ENCODE results near the gene UBE2D3.

UBE2D3 gene

GRCh38 chr4:102850370-102850769, 23.0 kb upstream of the UBE2D3 start:
- no peak for TF ChIP-seq CTCF (IDR thresholded peaks at IDR 0.05; ENCODE audit: unreplicated experiment in 3 of 3)
- H3K27ac Mint-ChIP-seq, result no peak overlapping the region

DNA sequence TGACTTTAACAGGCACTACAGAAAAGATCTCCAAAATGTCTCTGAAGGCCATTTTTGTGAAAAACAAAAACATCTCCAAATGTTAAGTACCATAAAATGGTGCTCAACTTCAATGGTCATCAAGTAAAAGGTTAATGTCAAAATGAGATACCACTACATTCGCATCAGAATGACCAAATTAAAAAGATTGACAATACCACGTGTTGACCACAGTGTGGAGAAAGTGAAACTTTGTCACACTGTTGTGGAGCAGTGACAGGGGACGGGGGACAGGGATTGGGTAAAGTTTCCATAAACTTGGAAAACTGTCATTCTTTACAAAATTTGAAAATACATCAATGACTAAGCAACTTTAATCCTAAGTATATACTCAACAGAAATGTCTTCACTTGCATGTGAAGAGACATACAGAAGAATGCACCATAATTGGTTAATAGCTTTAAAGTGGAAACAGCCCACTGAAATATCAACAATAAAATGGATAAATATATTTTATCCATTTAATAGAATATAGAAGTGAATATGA, 22.3 kb upstream of the UBE2D3 start:
- H3K36me3 Mint-ChIP-seq (ENCODE audit: low read depth), result peaks cover 4% of the 10 kb centered on the region
- H3K27ac Mint-ChIP-seq, result no peak overlapping the region
- no peak overlapping the region for H3K4me3 Mint-ChIP-seq
- H3K27me3 Mint-ChIP-seq (ENCODE audit: low read depth), result no peaks in the 10 kb centered on the region
- H3K4me1 Mint-ChIP-seq, result no peaks in the 10 kb centered on the region
- no peaks in the 10 kb centered on the region for H3K9me3 Mint-ChIP-seq
- no peak for TF ChIP-seq CTCF (IDR thresholded peaks at IDR 0.05; ENCODE audit: unreplicated experiment in 3 of 3)

More at GRCh38 chr4:102850370-102850769, 23.0 kb upstream of the UBE2D3 start:
- Mint-ChIP-seq H3K4me1 (no peaks in the 10 kb centered on the region), H3K9me3 (no peaks in the 10 kb centered on the region), H3K4me3 (no peak overlapping the region), H3K27me3 (ENCODE audit: low read depth) (no peaks in the 10 kb centered on the region), H3K36me3 (ENCODE audit: low read depth) (peaks cover 4% of the 10 kb centered on the region)

DNA sequence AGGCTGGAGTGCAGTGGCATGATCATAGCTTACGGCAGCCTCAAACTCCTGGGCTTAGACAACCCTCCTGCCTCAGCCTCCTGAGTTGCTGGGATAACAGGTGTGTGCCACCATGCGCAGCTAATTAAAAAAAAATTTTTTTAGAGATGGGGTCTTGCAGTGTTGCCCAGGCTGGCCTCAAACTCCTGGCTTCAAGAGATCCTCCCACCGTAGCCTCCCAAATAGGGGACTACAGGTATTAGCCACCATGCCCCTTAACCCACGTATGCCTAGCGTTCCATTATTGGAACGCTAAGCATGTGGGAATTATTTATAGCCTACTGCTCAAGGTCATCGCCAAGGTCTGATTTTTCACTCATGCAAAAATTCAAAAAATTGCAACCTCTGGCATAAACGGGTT, 20.3 kb upstream of the UBE2D3 start:
- H3K27ac Mint-ChIP-seq, result no peak overlapping the region
- no peak for TF ChIP-seq CTCF (IDR thresholded peaks at IDR 0.05; ENCODE audit: unreplicated experiment in 3 of 3)
- no peaks in the 10 kb centered on the region for H3K9me3 Mint-ChIP-seq
- H3K27me3 Mint-ChIP-seq (ENCODE audit: low read depth), result no peaks in the 10 kb centered on the region
- peaks cover 4% of the 10 kb centered on the region for H3K36me3 Mint-ChIP-seq (ENCODE audit: low read depth)
- no peaks in the 10 kb centered on the region for H3K4me1 Mint-ChIP-seq
- no peak overlapping the region for H3K4me3 Mint-ChIP-seq

DNA sequence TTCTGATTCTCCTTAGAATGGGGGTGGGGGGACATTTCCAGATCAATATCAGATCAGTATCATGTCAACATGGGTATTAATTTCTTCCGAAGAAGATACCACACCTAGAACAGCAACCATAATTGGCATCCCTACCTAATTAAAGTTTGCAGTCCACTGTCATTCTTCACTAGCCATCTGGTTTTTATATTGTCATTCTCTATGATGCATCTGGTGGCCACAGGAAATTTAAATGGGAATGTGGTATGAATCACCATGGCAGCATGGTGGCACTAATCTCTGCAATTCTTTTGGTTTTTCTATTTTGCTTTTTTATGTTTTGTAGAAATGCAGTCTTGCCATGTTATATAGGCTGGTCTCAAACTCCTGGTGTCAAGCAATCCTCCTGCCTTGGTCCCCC, 16.6 kb upstream of the UBE2D3 start:
- Mint-ChIP-seq H3K4me3 (no peak overlapping the region), H3K27me3 (ENCODE audit: low read depth) (no peaks in the 10 kb centered on the region), H3K36me3 (ENCODE audit: low read depth) (peaks cover 12% of the 10 kb centered on the region), H3K27ac (no peak overlapping the region), H3K4me1 (no peaks in the 10 kb centered on the region), H3K9me3 (no peaks in the 10 kb centered on the region)
- TF ChIP-seq CTCF (IDR thresholded peaks at IDR 0.05; ENCODE audit: unreplicated experiment in 3 of 3), result no peak

- no peak overlapping the region for H3K27ac Mint-ChIP-seq
- no peak overlapping the region for H3K4me3 Mint-ChIP-seq
- H3K36me3 Mint-ChIP-seq (ENCODE audit: low read depth), result peaks cover 17% of the 10 kb centered on the region
- no peaks in the 10 kb centered on the region for H3K9me3 Mint-ChIP-seq
- no peaks in the 10 kb centered on the region for H3K4me1 Mint-ChIP-seq
- no peaks in the 10 kb centered on the region for H3K27me3 Mint-ChIP-seq (ENCODE audit: low read depth)
- TF ChIP-seq CTCF (IDR thresholded peaks at IDR 0.05; ENCODE audit: unreplicated experiment in 3 of 3), result no peak
Measured at GRCh38 chr4:102843273-102843672, 15.9 kb upstream of the UBE2D3 start.

DNA sequence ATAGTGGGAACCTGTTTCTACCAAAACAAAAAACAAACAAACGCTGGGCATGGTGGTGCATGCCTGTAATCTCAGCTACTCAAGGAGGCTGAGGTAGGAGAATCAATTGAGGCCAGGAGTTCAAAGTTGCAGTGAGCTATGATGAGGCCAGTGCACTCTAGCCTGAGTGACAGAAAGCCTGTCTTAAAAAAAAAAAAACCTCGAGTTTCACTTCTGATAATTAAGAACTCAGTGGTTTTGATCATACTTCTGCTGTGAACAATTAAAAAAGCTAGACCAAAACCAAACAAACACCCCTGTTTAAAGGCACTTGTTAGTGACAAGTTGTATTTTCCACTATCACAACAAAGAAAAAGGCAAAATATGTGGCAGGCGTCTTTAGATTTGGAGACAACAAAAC, 15.0 kb upstream of the UBE2D3 start:
- Mint-ChIP-seq H3K4me1 (no peaks in the 10 kb centered on the region), H3K4me3 (no peak overlapping the region), H3K27ac (no peak overlapping the region), H3K9me3 (no peaks in the 10 kb centered on the region), H3K36me3 (ENCODE audit: low read depth) (peaks cover 17% of the 10 kb centered on the region), H3K27me3 (ENCODE audit: low read depth) (no peaks in the 10 kb centered on the region)
- no peak for TF ChIP-seq CTCF (IDR thresholded peaks at IDR 0.05; ENCODE audit: unreplicated experiment in 3 of 3)

Data from nephron (organoid).